OCI-LY1 (cell line): ENCODE measurements around the gene TSPAN5.

Source experiments
- H2AFZ ChIP-seq: fragments of 200-600 bp; sonication (generic), shearing (Covaris generic); 2 replicates; pipeline ENCODE4 v1.6.0; 2014; ENCODE audit warnings: antibody characterized with exemption, mild to moderate bottlenecking, low read length
- H3F3A ChIP-seq: fragments of 200-600 bp; sonication (generic), shearing (Covaris generic); 2 replicates; pipeline ENCODE4 v1.6.0; 2014; ENCODE audit warnings: mild to moderate bottlenecking, antibody characterized with exemption, low read length, moderate library complexity; ENCODE audit not compliant: insufficient read depth
- H3K27ac ChIP-seq: fragments of 200-600 bp; sonication (generic); 2 replicates; pipeline ENCODE4 v1.5.1; 2014; ENCODE audit warnings: low read length, mixed run types, mild to moderate bottlenecking, low read depth; ENCODE audit not compliant: poor library complexity, severe bottlenecking
- H3K27me3 ChIP-seq: fragments of 200-600 bp; sonication (generic); 2 replicates; pipeline ENCODE4 v1.6.0; 2014; ENCODE audit warnings: antibody characterized with exemption, mild to moderate bottlenecking, low read length, moderate library complexity; ENCODE audit not compliant: insufficient read depth
- H3K36me3 ChIP-seq: fragments of 200-600 bp; sonication (generic); 2 replicates; pipeline ENCODE4 v1.6.1; 2014; ENCODE audit warnings: mild to moderate bottlenecking, antibody characterized with exemption, low read length, moderate library complexity, mixed read lengths; ENCODE audit not compliant: insufficient read depth
- H3K4me1 ChIP-seq: fragments of 200-600 bp; sonication (generic); 2 replicates; pipeline ENCODE4 v1.5.1; 2014; ENCODE audit warnings: mild to moderate bottlenecking, low read length, moderate library complexity; ENCODE audit not compliant: insufficient read depth, severe bottlenecking
- H3K4me2 ChIP-seq: fragments of 200-600 bp; sonication (generic), shearing (Covaris generic); 2 replicates; pipeline ENCODE4 v1.6.1; 2014; ENCODE audit warnings: low read length
- H3K4me3 ChIP-seq: fragments of 200-600 bp; sonication (generic); 2 replicates; pipeline ENCODE4 v1.5.1; 2014; ENCODE audit warnings: low read length, low read depth, mild to moderate bottlenecking, mixed read lengths; ENCODE audit not compliant: poor library complexity, severe bottlenecking
- H3K79me2 ChIP-seq: fragments of 200-600 bp; shearing (Covaris generic); 2 replicates; pipeline ENCODE4 v1.6.1; 2016; ENCODE audit warnings: mixed run types, low read length, mixed read lengths; ENCODE audit not compliant: insufficient read depth
- H3K9ac ChIP-seq: fragments of 200-600 bp; sonication (generic), shearing (Covaris generic); 2 replicates; pipeline ENCODE4 v1.6.1; 2014; ENCODE audit warnings: mild to moderate bottlenecking, low read length, mixed read lengths
- H3K9me2 ChIP-seq: fragments of 200-600 bp; sonication (generic), shearing (Covaris generic); 2 replicates; pipeline ENCODE4 v1.6.1; 2014; ENCODE audit warnings: low read depth, mild to moderate bottlenecking, low read length, mixed read lengths
- H3K9me3 ChIP-seq: fragments of 200-600 bp; shearing (Covaris generic); 2 replicates; pipeline ENCODE4 v1.6.1; 2014; ENCODE audit warnings: low read length, mixed read lengths
- H4K20me1 ChIP-seq: fragments of 200-600 bp; sonication (generic), shearing (Covaris generic); 2 replicates; pipeline ENCODE4 v1.6.0; 2016; ENCODE audit warnings: mild to moderate bottlenecking, low read length; ENCODE audit not compliant: insufficient read depth
- CTCF ChIP-seq: fragments of 200-600 bp; sonication (generic), shearing (Covaris generic); IDR thresholded peaks from 2 replicates; pipeline ENCODE4 v1.5.1; 2017; ENCODE audit warnings: mild to moderate bottlenecking, antibody characterized with exemption, low read length, moderate library complexity, mixed read lengths
- EZH2 ChIP-seq: fragments of 200-600 bp; sonication (generic), shearing (Covaris generic); IDR thresholded peaks from 2 replicates; pipeline ENCODE4 v1.8.0; 2017; ENCODE audit warnings: borderline replicate concordance, mixed run types, mild to moderate bottlenecking, antibody characterized with exemption, low read length, moderate library complexity, mixed read lengths

The TSPAN5 gene

GRCh38 chr4:98673978-98674377, 15.6 kb upstream of the TSPAN5 start:
- no peaks in the 10 kb centered on the region for H3K4me1 ChIP-seq
- no peak overlapping the region for H3K4me3 ChIP-seq
- no peak overlapping the region for H3K9ac ChIP-seq
- no peak overlapping the region for H2AFZ ChIP-seq
- no peaks in the 10 kb centered on the region for H3K79me2 ChIP-seq
- TF ChIP-seq CTCF (no peak), EZH2 (no peak)
- H3K9me2 ChIP-seq: no peaks in the 10 kb centered on the region
- H3K27me3 ChIP-seq: no peaks in the 10 kb centered on the region
- H3K36me3 ChIP-seq: no peaks in the 10 kb centered on the region
- H3K4me2 ChIP-seq: no peak overlapping the region
- no peak overlapping the region for H3K27ac ChIP-seq
- H3K9me3 ChIP-seq: no peaks in the 10 kb centered on the region
- no peaks in the 10 kb centered on the region for H4K20me1 ChIP-seq
- no peaks in the 10 kb centered on the region for H3F3A ChIP-seq

- H3F3A ChIP-seq: no peaks in the 10 kb centered on the region
- no peaks in the 10 kb centered on the region for H3K9me2 ChIP-seq
- no peaks in the 10 kb centered on the region for H3K79me2 ChIP-seq
- no peaks in the 10 kb centered on the region for H3K27me3 ChIP-seq
- TF ChIP-seq CTCF (no peak), EZH2 (no peak)
- H3K36me3 ChIP-seq: no peaks in the 10 kb centered on the region
- no peak overlapping the region for H3K4me2 ChIP-seq
- H3K27ac ChIP-seq: no peak overlapping the region
- no peak overlapping the region for H3K4me3 ChIP-seq
- no peaks in the 10 kb centered on the region for H3K4me1 ChIP-seq
- H3K9ac ChIP-seq: no peak overlapping the region
- no peak overlapping the region for H2AFZ ChIP-seq
- H4K20me1 ChIP-seq: no peaks in the 10 kb centered on the region
- no peaks in the 10 kb centered on the region for H3K9me3 ChIP-seq
Measured at GRCh38 chr4:98673288-98673644, 14.9 kb upstream of the TSPAN5 start.

- H3K4me1 ChIP-seq: no peaks in the 10 kb centered on the region
- no peaks in the 10 kb centered on the region for H3K9me2 ChIP-seq
- no peak overlapping the region for H3K27ac ChIP-seq
- H3K36me3 ChIP-seq: no peaks in the 10 kb centered on the region
- no peaks in the 10 kb centered on the region for H3K79me2 ChIP-seq
- no peaks in the 10 kb centered on the region for H3K27me3 ChIP-seq
- H3F3A ChIP-seq: no peaks in the 10 kb centered on the region
- H3K4me2 ChIP-seq: no peak overlapping the region
- no peak overlapping the region for H3K9ac ChIP-seq
- H4K20me1 ChIP-seq: no peaks in the 10 kb centered on the region
- H2AFZ ChIP-seq: no peak overlapping the region
- TF ChIP-seq EZH2 (no peak), CTCF (no peak)
- H3K4me3 ChIP-seq: no peak overlapping the region
- no peaks in the 10 kb centered on the region for H3K9me3 ChIP-seq
Measured at GRCh38 chr4:98672583-98673287, 14.3 kb upstream of the TSPAN5 start.
